H54 (cell line): ENCODE results near the gene UBLCP1.

Experiments used
- DNase-seq: peaks from one replicate; pipeline ENCODE4 v3.0.0; 2011; ENCODE audit warnings: low spot score, mixed read lengths; ENCODE audit not compliant: insufficient read length
- FAIRE-seq: peaks from 3 replicates; lab custom pipeline; 2011; peaks lifted over from hg19 to GRCh38; lab: Jason Lieb, UNC
- POLR2A ChIP-seq: IDR thresholded peaks from 2 replicates; pipeline ENCODE4 v1.6.1; 2011; ENCODE audit warnings: low read depth, mild to moderate bottlenecking, low read length

The UBLCP1 gene

DNA sequence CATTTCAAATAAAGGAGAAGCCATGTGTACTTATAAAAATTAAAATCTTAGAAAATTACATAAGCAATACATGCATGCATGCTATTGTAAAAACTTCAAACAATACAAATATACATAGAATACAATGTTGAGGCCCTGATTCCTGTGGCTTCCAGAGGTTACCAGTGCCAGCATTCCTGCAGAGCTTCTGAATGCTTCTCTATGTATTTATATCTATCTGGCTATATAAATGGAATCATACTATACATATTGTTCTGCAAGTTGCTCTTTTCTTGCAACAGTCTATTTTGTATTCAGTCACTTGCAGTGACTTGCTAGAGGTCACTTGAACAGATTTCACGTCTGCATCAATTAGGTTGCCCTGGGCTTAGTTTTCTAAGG is 70.4 kb downstream of the UBLCP1 start:
- no peak for TF ChIP-seq POLR2A
- DNase-seq (no peak), FAIRE-seq (no peak)
